Measurements from ENCODE around the gene LAMB4.

The LAMB4 gene

GRCh38 chr7:108130261-108130660 is at the start of gene LAMB4:
LAMB4 (minus strand) TSS chr7:108130361; CDS start chr7:108123164, 7,197 bp downstream.
- DNase-seq (ENCODE audit: low read depth), result no peak

- DNase-seq (ENCODE audit: low read depth), result no peak
Observed at GRCh38 chr7:108178398-108178797, 48.2 kb upstream of the LAMB4 start.

- no peak for DNase-seq (ENCODE audit: low read depth)
Observed at GRCh38 chr7:108171164-108171563, 41.0 kb upstream of the LAMB4 start.

- no peak for DNase-seq (ENCODE audit: low read depth)
Observed at GRCh38 chr7:108170251-108170650, 40.1 kb upstream of the LAMB4 start.

GRCh38 chr7:108167460-108167859 is 37.3 kb upstream of the LAMB4 start:
- no peak for DNase-seq (ENCODE audit: low read depth)

GRCh38 chr7:108166687-108167086 is 36.5 kb upstream of the LAMB4 start:
- no peak for DNase-seq (ENCODE audit: low read depth)

- DNase-seq (ENCODE audit: low read depth), result no peak
Observed at GRCh38 chr7:108165723-108166122, 35.6 kb upstream of the LAMB4 start.

GRCh38 chr7:108164946-108165345 is 34.8 kb upstream of the LAMB4 start:
- no peak for DNase-seq (ENCODE audit: low read depth)

- no peak for DNase-seq (ENCODE audit: low read depth)
Observed at GRCh38 chr7:108164342-108164741, 34.2 kb upstream of the LAMB4 start.

GRCh38 chr7:108158776-108159175 is 28.6 kb upstream of the LAMB4 start:
- no peak for DNase-seq (ENCODE audit: low read depth)

GRCh38 chr7:108157606-108158335 is 27.6 kb upstream of the LAMB4 start:
- no peak for DNase-seq (ENCODE audit: low read depth)

GRCh38 chr7:108156897-108157605 is 26.9 kb upstream of the LAMB4 start:
- DNase-seq (ENCODE audit: low read depth), result no peak

GRCh38 chr7:108152198-108152597 is 22.0 kb upstream of the LAMB4 start:
- DNase-seq (ENCODE audit: low read depth), result no peak

GRCh38 chr7:108149908-108150307 is 19.7 kb upstream of the LAMB4 start:
- no peak for DNase-seq (ENCODE audit: low read depth)

GRCh38 chr7:108149119-108149518 is 19.0 kb upstream of the LAMB4 start:
- DNase-seq (ENCODE audit: low read depth), result no peak

GRCh38 chr7:108147031-108147563 is 16.9 kb upstream of the LAMB4 start:
- DNase-seq (ENCODE audit: low read depth), result no peak

GRCh38 chr7:108146070-108146842 is 16.1 kb upstream of the LAMB4 start:
- DNase-seq (ENCODE audit: low read depth), result peak; percentile 5

GRCh38 chr7:108145401-108145800 is 15.2 kb upstream of the LAMB4 start:
- no peak for DNase-seq (ENCODE audit: low read depth)

- no peak for DNase-seq (ENCODE audit: low read depth)
Observed at GRCh38 chr7:108144931-108145330, 14.8 kb upstream of the LAMB4 start.

GRCh38 chr7:108143658-108144420 is 13.7 kb upstream of the LAMB4 start:
- DNase-seq (ENCODE audit: low read depth), result no peak

GRCh38 chr7:108142675-108143259 is 12.6 kb upstream of the LAMB4 start:
- DNase-seq (ENCODE audit: low read depth), result no peak

Data from activated gamma-delta T cell treated with anti-CD3 and anti-CD28 coated beads, Interleukin-2, amount 50 U/mL, for 16 hours (primary cell).